HepG2 (cell line): ENCODE data around the gene GSTM4. TPM values are rescaled to one million over a fixed set of nuclear protein-coding genes. Genes with fewer than 3 reads are reported as not detected.

Experiments used
- CEBPG ChIP-seq: IDR thresholded peaks from 2 replicates; pipeline ENCODE4 v1.6.1; 2016
- HNRNPH1 ChIP-seq: fragments of 200-400 bp; formaldehyde crosslinking; optimal IDR thresholded peaks from 2 replicates; pipeline ENCODE3; 2017; ENCODE audit warnings: mild to moderate bottlenecking, low read depth, low read length
- HOXA7 ChIP-seq: sonication (generic); formaldehyde crosslinking; IDR thresholded peaks from 2 replicates; pipeline ENCODE4 v1.8.1; 2022; ENCODE audit warnings: mild to moderate bottlenecking, missing genetic modification reagents, moderate library complexity
- MAFK ChIP-seq, 2 experiments: IDR thresholded peaks in 1 of 2; conservative IDR thresholded peaks in 1 of 2; 2 replicates each; pipeline ENCODE4 v1.6.1; 2011; ENCODE audit warnings: improper control_type of control experiment in 2 of 2, low read length in 2 of 2
- MAX ChIP-seq: IDR thresholded peaks from 2 replicates; pipeline ENCODE4 v1.6.1; 2012; ENCODE audit warnings: inconsistent platforms
- SAP130 ChIP-seq: IDR thresholded peaks from 2 replicates; pipeline ENCODE4 v1.6.1; 2016; ENCODE audit warnings: low read depth
- SMC3 ChIP-seq: IDR thresholded peaks from 2 replicates; pipeline ENCODE4 v1.6.1; 2011; ENCODE audit warnings: low read length, improper control_type of control experiment
- TEF ChIP-seq: sonication (generic); formaldehyde crosslinking; IDR thresholded peaks from 2 replicates; pipeline ENCODE4 v1.5.0; 2020; ENCODE audit warnings: missing genetic modification reagents
- YEATS4 ChIP-seq: sonication (generic); formaldehyde crosslinking; IDR thresholded peaks from 2 replicates; pipeline ENCODE4 v1.4.0; 2020; ENCODE audit warnings: missing genetic modification reagents, borderline replicate concordance
- ZBTB37 ChIP-seq: sonication (generic); formaldehyde crosslinking; IDR thresholded peaks from 2 replicates; pipeline ENCODE4 v1.4.0; 2020; ENCODE audit warnings: mild to moderate bottlenecking, missing genetic modification reagents
- ZNF281 ChIP-seq: sonication (generic); formaldehyde crosslinking; IDR thresholded peaks from 2 replicates; pipeline ENCODE4 v1.4.0; 2020; ENCODE audit warnings: missing genetic modification reagents, borderline replicate concordance
- ZSCAN30 ChIP-seq: sonication (generic); formaldehyde crosslinking; IDR thresholded peaks from 2 replicates; pipeline ENCODE4 v1.5.0; 2020; ENCODE audit warnings: mild to moderate bottlenecking, missing genetic modification reagents
- polyA plus RNA-seq, 8 experiments: library from polyadenylated mRNA; depleted of rRNA in 3 of 8; stranded (reverse) in 7 of 8; unstranded in 1 of 8; fragments of >200 nt; fragmentation: Illumina TruSeq in 4 of 8; extraction: Trizol in 4 of 8; gene quantifications; 2 replicates each; pipeline versions ENCODE4 v1.2.1 to v1.2.3, GENCODE V29; 2011 to 2016; ENCODE audit warnings: low read depth in 4 of 8, missing spikeins in 1 of 8, mixed read lengths in 1 of 8; ENCODE audit not compliant: insufficient read depth in 1 of 8
- total RNA-seq, 5 experiments: library from RNA; depleted of rRNA; stranded (reverse); fragments of >200 nt; fragmentation: Illumina TruSeq; extraction: Trizol; gene quantifications; 2 replicates each; pipeline ENCODE4 v1.2.3, GENCODE V29; 2016; ENCODE audit warnings: low read depth in 1 of 5
- TF ChIP-seq, protein P1 (sequence below): sonication (generic); formaldehyde crosslinking; IDR thresholded peaks from 2 replicates; pipeline ENCODE4 v1.4.0; 2020; ENCODE audit warnings: mild to moderate bottlenecking, missing genetic modification reagents

GSTM4 gene
- total and polyA plus RNA-seq, 2 of the 13 experiments (the other 11 are each of a cell fraction or from before 2014, with no cell fraction given) = 25.3 to 40.8 TPM

GRCh38 chr1:109636201-109636952 is 19.5 kb upstream of the GSTM4 start (continued):
- TF ChIP-seq ZBTB37 (no peak), MAX (0 out of 2 replicates have a peak, but pooled peaks have one; percentile 8), HNRNPH1 (no peak), SMC3 (no peak), TEF (CRISPR knock-in tag) (peak; percentile 82; the same call in 1 of the 2 replicates), HOXA7 (no peak), YEATS4 (CRISPR knock-in tag) (no peak), SAP130 (CRISPR knock-in tag) (peak; percentile 51), ZSCAN30 (no peak), ZNF281 (CRISPR knock-in tag) (no peak), MAFK (conservative IDR thresholded peaks at IDR 0.05 in 1 of 2, IDR thresholded peaks at IDR 0.05 in 1 of 2; ENCODE audit: low read length in 2 of 2) (peak; percentile 31 to 38; a peak in 2 of 4 replicates), CEBPG (CRISPR knock-in tag) (peak; percentile 23; the same call in 1 of the 2 replicates)
- TF ChIP-seq, protein P1, sequence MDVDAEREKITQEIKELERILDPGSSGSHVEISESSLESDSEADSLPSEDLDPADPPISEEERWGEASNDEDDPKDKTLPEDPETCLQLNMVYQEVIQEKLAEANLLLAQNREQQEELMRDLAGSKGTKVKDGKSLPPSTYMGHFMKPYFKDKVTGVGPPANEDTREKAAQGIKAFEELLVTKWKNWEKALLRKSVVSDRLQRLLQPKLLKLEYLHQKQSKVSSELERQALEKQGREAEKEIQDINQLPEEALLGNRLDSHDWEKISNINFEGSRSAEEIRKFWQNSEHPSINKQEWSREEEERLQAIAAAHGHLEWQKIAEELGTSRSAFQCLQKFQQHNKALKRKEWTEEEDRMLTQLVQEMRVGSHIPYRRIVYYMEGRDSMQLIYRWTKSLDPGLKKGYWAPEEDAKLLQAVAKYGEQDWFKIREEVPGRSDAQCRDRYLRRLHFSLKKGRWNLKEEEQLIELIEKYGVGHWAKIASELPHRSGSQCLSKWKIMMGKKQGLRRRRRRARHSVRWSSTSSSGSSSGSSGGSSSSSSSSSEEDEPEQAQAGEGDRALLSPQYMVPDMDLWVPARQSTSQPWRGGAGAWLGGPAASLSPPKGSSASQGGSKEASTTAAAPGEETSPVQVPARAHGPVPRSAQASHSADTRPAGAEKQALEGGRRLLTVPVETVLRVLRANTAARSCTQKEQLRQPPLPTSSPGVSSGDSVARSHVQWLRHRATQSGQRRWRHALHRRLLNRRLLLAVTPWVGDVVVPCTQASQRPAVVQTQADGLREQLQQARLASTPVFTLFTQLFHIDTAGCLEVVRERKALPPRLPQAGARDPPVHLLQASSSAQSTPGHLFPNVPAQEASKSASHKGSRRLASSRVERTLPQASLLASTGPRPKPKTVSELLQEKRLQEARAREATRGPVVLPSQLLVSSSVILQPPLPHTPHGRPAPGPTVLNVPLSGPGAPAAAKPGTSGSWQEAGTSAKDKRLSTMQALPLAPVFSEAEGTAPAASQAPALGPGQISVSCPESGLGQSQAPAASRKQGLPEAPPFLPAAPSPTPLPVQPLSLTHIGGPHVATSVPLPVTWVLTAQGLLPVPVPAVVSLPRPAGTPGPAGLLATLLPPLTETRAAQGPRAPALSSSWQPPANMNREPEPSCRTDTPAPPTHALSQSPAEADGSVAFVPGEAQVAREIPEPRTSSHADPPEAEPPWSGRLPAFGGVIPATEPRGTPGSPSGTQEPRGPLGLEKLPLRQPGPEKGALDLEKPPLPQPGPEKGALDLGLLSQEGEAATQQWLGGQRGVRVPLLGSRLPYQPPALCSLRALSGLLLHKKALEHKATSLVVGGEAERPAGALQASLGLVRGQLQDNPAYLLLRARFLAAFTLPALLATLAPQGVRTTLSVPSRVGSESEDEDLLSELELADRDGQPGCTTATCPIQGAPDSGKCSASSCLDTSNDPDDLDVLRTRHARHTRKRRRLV (CRISPR knock-in tag) = no peak
